GM18951 (cell line): ENCODE data around the gene PLP2.

Experiments
- POLR2A ChIP-seq: IDR thresholded peaks from 4 replicates; pipeline ENCODE4 v1.6.1; 2011; ENCODE audit warnings: mild to moderate bottlenecking; ENCODE audit not compliant: insufficient read length, insufficient read depth; ENCODE audit errors: extremely low read depth
- in situ Hi-C: fragments of 300-500 bp; cut with MboI; formaldehyde crosslinking; loops from one replicate; pipeline ENCODE4 v1.12.0; 2022; ENCODE audit warnings: low sequenced_read_pairs, mixed read lengths, inconsistent platforms; ENCODE audit not compliant: unreplicated experiment

PLP2 gene

DNA sequence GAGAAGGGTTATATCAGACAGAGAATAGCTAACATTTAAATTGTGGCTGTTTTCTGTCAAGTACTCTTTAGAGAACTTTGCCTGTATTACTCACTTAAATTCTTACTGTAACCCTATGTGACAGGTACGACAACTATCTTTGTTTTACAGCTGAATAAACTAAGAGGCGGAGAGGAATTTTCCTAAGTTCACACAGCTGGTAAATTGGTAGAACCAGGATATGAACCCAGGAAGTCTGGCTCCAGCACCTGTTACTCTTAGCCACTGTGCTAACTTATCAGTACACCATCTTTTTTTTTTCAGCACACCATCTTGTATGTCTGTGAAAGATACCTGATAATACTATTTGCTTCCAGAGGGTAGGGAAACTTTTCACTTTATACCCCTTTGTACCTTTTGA lies 30.3 kb downstream of the PLP2 start:
- in situ Hi-C loops, result no loop called here
- TF ChIP-seq POLR2A, result no peak

GRCh38 chrX:49203536-49203935 lies 31.8 kb downstream of the PLP2 start:
- in situ Hi-C loops, result no loop called here
- TF ChIP-seq POLR2A, result no peak

- TF ChIP-seq POLR2A, result no peak
- in situ Hi-C loops, result no loop called here
Observed at GRCh38 chrX:49204017-49204416, 32.3 kb downstream of the PLP2 start.

DNA sequence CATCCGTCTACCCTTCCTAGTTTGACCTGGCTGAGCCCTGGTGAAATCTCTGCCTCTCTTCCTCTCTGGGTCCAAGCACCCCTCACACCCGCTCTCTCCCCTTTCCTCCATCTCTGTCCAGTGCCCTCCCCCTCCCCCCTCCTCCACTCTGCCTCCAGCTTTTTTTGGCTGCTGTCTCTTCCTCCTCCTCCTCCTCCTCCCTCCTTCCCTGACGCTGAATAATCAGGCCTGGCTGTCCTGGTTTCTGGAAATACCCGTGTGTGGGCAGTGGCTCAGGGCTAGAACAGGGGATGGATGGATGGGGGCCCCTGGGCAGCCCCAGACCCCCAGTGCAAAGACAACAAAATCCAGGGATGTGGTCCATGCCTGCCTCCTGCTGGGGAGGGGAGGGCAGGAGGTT lies 33.0 kb downstream of the PLP2 start:
- in situ Hi-C loops, result no loop called here
- no peak for TF ChIP-seq POLR2A

GRCh38 chrX:49205443-49205842 lies 33.7 kb downstream of the PLP2 start:
- TF ChIP-seq POLR2A, result no peak
- in situ Hi-C loops, result no loop called here

- no peak for TF ChIP-seq POLR2A
- in situ Hi-C loops, result no loop called here
Observed at GRCh38 chrX:49206543-49206942, 34.8 kb downstream of the PLP2 start.

GRCh38 chrX:49208399-49208798 lies 36.7 kb downstream of the PLP2 start:
- in situ Hi-C loops, result no loop called here

DNA sequence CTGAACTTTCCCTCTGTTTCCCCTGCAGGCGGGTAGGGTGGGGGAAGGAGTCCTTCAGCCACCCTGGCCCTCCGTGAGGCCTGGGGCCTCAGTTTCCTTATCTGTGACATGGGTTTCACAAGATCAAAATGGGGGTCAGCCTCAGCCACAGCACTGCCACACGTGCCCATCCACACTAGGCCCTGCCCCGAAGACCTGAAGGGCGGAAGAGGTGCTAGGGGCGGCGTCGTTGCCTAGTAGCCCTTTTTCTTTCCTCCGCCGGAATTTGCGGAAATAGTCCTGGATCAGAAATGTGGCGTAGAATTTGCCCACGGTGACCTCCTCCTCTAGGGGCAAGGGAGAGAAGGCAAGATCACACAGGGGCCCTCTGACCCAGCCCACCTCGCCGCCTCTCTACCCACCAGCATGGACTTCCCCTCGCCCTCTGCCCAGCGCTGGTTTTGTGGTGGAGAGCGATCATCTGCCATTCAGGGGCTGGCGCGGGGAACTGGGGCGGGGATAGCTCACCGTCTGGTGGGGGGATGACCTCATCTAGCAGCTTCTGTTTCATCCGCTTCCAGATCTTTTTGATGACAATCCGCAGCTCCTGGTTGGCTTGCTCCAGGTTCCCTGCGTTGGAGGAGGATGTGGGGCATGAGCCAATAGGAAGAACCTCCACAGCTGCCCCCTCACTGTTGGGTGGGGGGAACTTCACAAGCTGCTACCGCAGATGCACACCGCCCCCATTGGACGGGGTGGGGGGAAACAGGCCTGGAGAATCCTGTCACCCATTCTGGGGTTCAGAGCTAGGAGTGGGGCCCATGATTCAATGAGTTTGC lies 37.9 kb downstream of the PLP2 start:
- no peak for TF ChIP-seq POLR2A
- in situ Hi-C loops, result no loop called here

More at GRCh38 chrX:49208399-49208798, 36.7 kb downstream of the PLP2 start:
- no peak for TF ChIP-seq POLR2A

DNA sequence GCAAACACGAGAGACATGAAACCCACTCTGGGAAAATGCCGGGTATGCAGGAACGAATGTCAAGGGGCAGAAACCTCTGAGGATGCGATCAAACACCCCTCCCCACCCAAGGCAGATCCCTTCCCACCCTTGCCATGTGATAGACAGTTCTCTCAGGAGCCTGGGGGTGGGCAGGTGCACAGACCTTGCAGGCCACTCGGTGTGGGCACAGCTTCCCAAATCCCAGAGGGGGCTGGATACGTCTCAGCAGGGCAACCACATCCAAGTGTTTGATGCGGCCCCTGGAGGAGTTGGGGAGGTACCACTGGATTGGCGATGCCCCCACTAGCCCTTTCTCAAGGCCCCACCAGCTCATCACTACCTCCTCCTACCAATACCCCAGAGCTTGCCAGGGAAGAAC lies 38.7 kb downstream of the PLP2 start:
- no peak for TF ChIP-seq POLR2A
- in situ Hi-C loops, result no loop called here

DNA sequence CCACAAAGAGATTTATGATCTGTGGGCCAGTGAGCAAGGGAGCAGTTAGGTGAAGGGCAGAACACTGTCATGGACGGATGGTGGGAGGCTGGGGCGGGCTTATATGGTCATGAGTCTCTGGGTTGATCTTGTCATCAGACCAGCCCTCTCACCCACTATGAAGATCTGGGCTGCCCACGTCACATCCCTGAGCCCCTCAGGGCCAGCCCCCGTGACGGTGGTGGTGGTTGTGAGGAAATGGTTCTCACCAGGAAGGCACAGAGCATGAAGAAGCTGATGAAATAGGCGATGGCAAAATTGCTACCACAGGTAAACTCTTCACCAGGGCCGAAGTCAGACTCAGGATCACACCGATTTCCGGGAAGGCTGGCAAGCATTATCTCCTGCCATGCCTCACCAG lies 39.4 kb downstream of the PLP2 start:
- in situ Hi-C loops, result no loop called here
- TF ChIP-seq POLR2A, result no peak

- no peak for TF ChIP-seq POLR2A
- in situ Hi-C loops, result no loop called here
Observed at GRCh38 chrX:49212209-49212608, 40.5 kb downstream of the PLP2 start.

- no peak for TF ChIP-seq POLR2A
- in situ Hi-C loops, result no loop called here
Observed at GRCh38 chrX:49212861-49213260, 41.2 kb downstream of the PLP2 start.

DNA sequence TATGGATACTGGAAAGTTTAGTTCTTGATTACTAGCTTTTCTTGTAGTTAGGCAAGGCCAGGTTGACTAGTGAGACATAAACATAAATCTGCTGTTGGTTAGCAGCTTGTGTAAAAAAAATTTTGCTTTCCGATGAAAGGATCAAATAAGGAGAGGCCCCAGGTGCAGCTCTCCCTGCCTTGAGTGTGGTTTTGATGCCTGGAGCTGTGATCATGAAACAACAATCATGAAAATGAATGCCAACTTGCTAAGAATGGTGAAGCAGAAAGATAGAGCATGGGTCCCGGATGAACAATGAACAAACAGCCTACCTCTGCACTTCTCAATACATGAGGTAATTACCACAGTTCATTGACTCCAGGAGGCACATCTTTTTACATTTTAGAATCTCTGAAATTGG lies 42.7 kb downstream of the PLP2 start:
- TF ChIP-seq POLR2A, result no peak
- in situ Hi-C loops, result no loop called here

DNA sequence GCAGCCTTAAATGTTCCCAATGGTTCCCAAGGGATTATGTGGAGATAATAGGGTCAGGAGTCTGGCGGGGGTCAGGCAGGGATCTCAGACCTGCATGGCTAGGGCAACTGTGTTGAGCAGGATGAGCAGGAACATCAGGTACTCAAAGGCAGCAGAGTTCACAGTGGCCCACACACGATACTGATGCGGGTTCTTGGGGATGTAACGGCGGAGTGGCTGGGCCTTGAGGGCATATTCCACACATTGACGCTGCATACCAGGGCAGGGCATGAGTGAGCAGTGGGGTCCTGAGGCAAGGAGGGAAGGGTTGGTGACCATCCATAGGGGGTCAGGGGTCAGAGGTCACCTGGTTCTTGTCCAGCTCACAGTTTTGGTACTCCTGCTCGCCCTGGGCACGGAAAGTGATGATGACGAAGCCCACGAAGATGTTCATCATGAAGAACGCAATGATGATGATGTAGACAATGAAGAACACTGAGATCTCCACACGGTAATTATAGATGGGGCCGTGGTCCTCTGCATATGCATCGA lies 43.4 kb downstream of the PLP2 start:
- in situ Hi-C loops, result no loop called here
- TF ChIP-seq POLR2A, result no peak
